ENCODE measurements around the gene CTSK.
"Not testable (repeated sequence)": the region's sequence is repeated elsewhere in the genome, so short reads cannot be mapped to it uniquely, and the experiment has no call there.

The CTSK gene

DNA sequence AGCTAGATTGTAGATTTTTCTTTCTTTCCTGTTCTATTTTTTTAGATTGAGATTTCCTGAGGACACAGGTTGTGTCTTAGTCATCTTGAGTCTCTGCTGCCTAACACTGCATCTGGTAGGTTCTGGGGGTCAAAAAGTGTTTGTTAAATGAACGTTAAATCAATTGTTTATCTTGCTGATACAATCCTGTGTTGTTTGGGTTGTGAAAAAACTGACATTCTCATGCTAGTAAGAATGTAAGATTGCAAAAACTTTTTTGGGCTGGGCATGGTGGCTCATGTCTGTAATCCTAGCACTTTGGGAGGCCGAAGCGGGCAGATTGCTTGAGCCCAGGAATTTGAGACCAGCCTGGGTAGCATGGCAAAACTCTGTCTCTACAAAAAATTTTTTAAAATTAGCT is 3.4 kb downstream of the CTSK start:
- no peak for DNase-seq

DNA sequence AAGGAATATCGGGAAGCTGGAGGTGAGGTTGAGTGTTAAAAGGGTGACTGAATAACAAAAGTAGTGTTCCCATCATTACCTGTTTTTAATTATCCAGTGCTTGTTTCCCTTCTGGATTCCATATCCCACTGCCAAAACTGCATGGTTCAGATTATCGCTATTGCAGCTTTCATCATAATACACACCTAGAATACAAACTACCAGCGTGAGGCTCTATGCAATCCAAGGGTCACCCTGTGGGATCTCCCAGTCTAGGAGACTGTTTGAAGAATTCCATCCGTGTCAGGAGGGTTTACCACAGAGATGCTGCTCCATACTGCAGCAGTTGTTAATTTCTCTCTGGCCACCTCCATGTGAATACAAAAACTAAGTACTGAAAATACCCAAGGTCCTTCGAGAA is 9.0 kb downstream of the CTSK start:
- no peak for DNase-seq

DNA sequence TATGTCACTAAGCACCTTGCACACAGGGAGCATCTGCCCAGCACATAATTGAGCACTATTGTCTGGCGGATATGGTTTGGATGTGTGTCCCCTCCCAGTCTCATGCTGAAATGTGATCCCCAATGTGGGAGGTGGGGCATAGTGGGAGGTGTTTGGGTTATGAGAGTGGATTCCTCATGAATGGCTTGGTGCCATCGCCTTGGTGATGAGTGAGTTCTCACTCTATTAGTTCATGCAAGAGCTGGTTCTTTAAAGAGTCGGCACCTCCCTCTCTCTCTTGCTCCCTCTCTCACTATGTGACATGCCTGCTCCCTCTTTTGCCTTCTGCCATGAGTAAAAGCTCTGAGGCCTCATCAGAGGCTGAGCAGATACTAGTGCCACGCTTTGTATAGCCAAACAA is 9.5 kb downstream of the CTSK start:
- DNase-seq: peak; percentile 85 to 94

DNA sequence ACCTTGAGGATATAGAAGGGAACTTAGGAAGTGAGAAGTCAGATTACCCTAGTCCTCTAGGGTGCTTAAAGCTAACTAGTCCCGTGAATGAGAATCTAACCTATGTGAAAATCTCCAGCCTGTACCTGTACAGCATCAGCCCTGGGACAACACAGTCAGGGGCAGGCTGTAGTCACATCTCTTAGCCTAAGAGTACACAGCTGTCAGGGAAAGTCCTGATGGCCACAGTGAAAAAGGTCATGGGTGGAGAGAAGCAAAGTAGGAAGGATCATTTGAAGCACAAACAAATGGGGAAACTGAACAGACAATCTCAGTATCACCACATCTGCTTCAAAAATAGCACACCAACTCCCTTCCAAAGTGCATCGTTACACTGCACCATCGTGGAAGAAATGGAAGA is 11.7 kb downstream of the CTSK start:
- DNase-seq: no peak

DNA sequence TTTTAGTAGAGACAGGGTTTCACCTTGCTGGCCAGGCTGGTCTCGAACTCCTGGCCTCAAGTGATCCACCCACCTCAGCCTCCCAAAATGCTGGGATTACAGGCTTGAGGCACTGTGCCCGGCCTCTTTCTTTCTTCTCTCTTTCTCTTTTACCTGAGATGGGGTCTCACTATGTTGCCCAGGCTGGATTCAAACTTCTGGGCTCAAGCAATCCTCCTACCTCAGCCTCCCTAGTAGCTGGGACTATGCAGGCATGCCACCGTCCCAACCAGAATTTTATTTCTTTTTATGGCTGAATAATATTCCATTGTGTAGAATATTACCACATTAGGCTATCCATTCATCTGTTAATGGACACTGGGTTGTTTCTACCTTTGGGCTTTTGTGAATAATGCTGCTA is 14.3 kb downstream of the CTSK start:
- DNase-seq: not testable (repeated sequence)

DNA sequence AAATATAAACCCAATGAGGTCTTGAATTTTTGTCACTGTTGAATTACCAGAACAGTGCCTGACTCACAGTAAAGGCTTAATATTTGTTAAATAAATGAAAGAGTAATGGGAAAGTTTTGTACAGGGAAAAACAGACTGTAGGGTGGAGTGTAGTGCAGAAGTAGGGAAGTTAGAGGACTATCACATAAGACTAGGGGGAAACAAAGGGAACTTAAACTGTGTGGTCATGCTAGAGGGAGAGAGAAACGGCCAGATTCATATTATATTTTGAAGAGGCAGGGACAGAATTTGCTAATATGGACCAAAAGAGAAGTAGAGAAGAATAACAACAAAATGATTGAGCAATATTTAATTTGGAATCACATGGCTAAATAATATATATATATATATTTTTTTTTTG is 14.8 kb downstream of the CTSK start:
- DNase-seq: no peak

DNA sequence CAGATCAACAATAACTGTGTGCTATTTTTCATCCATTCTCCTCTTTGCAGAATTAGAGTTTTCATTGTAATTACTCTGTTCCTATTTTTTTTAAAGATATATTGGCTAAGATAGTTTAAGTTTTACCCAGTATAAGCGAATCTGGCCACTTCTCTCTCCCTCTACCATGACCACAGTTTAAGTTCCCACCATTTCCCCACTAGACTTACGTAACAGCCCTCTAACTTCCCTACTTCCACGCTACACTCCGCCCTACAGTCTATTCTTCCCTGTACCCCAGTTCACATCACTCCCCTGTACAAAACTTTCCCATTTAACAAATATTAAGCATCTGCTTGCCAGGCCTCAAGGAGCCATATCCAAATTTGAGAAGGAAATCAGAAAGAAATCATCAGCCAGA is 16.5 kb downstream of the CTSK start:
- no peak for DNase-seq

DNA sequence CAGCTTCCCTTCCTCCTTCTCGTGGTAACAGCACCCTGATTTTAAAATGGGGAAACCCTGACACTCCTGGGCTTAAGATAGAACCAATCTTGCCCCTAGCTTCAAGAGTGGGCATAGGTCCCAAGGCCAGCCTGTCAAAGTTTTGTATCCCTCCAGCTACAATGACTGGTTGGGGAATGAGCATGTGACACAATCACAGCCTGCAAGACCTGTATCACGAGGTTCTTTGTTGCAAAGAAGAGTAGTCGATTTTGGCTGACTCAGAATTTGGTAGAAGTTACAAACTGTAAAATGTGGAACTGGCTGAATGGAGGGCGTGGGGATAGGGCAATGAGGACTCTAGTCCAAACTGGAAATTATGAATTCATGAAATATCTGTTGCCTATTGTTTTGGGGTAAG is 18.7 kb downstream of the CTSK start:
- no peak for DNase-seq

DNA sequence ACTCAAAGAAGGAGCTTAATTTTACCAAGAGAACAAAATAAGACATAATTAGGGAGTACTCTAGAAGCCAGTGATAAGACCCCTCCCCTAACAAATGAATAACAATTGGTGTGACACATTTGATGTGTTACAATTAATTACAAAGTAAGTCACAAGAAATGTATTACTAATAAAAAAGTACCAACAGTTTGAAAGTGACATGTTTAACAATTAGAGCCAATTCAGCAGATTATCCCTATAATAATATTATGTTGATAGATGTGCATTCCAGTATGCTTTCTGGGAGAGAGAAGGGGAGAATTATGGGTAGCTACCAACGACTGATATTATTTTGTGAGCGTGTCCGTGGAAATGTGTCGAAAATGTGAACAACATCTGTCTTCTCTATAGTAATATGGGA is 19.1 kb downstream of the CTSK start:
- DNase-seq: no peak

DNA sequence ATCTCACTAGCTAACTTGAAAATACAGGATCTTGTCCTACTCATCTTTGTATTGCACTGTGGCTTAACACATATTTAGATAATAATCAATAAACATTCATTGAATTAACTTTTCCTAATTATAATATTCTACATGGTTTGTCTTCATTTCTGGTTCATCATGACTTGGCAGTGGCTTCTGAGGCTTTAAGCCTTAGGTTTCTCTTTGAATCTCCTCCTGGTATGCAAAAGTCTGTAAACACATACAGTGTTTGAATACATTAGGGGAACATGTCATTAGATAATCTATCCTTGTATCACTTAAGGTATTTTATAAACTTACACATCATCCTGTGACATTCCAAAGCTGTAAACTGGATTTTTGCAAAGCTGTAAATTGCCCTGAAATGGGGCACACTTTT is 20.6 kb downstream of the CTSK start:
- DNase-seq: no peak

DNA sequence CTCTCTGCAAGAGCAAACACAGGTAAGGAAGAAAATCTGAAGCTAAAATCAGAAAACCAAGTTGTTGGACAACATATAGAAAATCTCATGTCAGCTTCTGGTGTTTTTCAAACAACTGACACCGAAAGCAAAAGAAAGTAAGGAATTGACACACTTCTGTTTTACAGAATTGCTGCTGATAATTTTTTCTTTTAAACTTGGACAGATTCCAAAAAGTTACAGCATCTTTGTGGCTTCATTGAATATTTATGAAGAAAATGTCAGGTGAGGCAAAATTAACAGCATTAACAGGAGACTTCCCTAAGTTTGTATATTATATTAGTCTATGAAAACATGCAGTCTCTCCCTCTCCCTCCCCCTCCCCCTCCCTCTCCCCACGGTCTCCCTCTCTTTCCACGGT is 27.6 kb downstream of the CTSK start:
- DNase-seq: no peak

DNA sequence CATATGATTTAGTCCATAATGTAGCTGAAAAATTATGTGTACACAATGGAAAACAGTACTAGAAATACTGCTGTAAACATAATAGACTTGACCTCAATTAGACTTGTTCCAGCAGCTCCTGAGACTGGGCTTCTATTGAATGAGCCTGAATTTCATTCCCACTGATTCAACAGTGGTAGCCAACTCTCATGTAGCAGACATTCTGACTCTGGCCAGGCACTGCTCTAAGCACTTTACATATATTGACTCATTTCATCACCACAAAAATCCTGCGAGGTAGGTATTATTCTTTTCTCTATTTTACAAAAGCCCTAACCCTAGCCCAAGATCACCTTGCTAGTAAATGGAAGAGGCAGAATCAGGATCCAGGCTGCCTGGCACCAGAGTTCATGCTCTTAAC is 29.7 kb downstream of the CTSK start:
- no peak for DNase-seq

DNA sequence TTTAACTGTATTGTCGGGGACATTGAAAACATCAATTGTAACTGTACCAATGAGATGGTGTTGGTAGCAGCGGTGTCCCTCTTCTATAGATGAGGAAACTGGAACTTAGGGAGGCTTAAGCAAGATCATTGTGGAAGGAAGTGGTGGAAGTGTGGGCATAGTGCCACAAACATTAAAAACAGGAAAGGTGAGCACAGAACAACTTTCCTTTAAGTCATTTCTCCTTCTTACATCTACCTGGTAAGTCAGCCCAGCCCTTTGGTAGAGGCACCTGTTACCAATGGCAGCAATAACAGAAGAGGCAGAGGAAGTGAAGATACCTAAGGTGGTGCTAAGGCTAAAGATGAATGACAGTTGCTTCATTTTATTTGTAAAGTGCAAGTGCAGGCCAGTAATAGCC is 30.5 kb downstream of the CTSK start:
- no peak for DNase-seq

DNA sequence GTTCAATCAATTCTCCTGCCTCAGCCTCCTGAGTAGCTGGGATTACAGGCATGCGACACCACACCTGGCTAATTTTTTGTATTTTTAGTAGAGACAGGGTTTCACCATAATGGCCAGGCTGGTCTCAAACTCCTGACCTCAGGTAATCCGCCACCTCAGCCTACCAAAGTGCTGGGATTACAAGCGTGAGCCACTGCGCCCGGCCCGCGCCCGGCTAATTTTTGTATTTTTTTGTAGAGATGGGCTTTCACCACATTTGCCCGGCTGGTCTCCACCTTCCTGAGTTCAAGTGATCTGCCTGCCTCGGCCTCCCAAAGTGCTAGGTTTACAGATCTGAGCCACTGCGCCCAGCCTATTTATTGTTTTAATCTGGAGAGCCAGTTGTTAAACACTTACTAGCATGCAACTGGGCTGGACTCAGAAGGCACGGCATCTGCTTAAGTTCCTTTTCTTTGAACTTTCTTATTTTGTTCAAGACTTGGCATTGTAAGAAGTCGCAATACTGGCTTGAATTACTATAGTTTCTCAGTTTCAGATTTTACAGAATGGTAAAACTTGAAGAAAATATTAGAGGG is 32.0 kb downstream of the CTSK start:
- not testable (repeated sequence) for DNase-seq

DNA sequence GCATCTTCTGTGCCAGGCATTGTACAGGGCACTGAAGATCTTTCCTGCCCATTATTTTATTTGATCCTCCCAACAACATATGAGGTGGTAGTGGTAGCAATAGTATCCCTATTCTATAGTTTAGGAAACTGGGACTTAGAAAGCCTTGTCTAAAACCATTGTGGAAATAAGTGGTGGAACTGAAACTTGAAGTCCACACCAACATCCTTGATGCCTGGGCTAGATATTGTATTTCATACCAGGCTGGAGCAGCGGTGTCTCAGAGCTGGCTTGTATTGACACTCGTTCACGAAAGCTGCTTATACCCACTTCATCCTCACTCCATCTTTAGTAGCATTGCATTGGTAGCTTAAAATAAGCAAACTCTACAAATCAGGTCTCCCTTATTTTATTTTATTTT is 32.8 kb downstream of the CTSK start:
- DNase-seq: no peak

DNA sequence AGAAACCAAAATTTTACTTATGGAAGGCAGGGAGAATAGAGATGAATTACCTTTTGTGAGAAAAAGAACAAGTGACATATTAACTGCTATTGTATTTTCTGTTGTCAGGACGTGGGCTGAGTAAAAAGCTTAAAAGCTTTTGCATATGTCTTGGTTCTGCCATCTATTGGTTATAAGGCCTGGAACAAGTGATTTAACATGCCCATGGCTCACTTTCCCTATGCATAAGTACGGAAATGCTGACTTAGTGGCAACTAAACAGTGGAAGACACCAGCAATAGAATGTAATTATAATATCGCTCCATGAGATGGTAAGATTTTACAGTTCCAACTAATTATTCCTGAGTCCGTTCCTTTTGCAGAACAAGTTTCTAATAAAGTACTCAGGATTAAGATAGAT is 35.7 kb downstream of the CTSK start:
- DNase-seq: no peak

DNA sequence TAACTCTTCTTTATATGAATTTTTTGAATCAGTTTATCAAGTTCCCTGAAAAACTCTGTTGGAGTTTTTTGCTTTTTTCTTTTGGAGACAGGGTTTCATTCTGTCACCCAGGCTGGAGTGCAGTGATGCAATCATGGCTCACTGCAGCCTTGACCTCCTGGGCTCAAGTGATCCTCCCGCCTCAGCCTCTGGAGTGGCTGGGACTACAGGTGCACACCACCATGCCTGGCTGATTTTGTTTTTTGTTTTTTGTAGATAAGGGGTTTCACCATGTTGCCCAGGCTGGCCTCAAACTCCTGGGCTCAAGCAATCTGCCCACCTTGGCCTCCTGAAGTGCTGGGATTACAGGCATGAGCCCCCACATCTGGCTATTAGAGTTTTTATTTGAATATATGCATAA is 40.4 kb downstream of the CTSK start:
- DNase-seq: not testable (repeated sequence)

DNA sequence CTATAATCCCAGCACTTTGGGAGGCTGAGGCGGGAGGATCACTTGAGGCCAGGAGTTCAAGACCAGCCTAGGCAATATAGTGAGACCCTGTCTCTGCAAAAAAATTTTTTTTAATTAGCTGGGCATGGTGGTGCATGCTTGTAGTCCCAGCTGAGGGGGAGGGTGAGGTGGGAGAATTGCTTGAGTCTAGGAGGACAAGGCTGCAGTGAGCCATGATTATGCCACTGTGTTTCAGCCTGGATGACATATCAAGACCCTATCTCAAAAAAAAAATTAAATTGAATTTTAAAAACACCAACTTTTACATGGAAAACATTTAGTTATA is 42.1 kb downstream of the CTSK start:
- DNase-seq: not testable (repeated sequence)

DNA sequence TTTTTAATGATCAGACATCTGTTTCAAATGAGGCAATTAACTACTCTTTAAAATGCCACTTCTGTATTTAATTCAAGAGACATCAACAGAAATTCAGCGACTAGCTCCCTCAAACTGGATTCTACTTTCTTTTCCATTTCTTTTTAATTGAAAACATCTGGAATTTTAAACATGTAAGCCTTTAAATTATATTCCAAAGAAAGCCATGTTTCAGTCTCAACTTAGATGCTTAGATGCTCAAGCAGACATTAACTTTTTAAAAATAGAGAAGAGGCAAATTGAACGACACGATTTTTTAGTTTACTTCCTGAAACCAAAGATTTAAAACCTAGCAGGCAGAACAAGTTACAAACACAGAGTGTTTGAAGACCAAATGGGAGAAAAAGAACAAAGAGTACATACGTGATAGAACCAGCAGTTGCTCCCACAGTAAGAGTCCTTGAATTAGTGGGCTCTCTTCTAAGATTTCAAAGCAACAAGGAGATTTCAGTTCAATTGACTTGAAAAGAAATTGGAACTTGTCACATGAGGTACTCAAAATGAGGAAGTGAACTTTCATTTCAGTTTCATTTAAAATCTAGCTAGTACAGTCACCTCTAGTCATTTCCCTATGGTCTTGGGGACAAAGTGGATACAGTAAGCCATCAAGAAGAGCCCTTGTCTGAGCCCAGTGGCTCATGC is 42.6 kb downstream of the CTSK start, which contains the start of gene CTSS:
CTSS (minus strand) TSS at position 483 of the 681 bp plus-strand sequence. CDS start 1,015 bp downstream, outside the sequence.
- no peak for DNase-seq

DNA sequence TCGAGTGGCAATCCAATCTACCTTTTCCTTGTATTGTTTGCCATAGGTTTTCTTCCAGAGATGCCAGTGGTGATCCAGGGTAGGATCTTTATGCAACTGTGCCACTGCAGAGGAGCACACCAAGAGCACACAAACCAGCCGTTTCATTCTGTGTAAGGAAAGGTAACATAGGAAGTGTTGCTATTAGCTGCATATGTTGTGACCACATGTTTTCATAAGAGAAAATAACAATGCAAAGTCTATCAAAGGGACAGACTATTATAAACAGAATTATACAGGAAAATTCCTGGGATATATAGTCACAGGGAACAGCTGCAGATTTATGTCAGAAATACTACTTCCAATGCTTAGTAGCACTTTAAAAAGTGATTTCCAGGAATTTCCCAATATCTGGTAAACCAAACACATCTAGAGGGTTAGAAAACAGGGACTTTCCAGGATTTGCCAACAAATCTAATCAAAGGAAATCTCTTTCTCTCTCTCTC is 43.4 kb downstream of the CTSK start:
- DNase-seq: no peak

DNA sequence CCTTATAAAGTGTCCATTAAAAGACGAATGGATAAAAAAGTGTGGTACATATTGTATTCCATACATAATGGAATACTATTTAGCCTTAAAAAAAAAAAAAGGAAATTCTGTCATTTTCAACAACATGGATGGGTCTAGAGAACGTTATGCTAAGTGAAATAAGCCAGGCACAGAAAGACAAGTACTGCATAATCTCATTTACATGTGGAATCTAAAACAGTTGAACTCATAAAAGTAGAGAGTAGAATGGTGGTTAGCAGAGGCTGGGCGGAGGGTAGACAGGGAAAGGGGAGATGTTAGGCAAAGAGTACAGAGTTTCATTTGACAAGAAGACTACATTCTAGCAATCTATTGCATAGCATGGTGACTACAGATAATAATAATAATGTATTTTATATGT is 45.0 kb downstream of the CTSK start:
- no peak for DNase-seq

DNA sequence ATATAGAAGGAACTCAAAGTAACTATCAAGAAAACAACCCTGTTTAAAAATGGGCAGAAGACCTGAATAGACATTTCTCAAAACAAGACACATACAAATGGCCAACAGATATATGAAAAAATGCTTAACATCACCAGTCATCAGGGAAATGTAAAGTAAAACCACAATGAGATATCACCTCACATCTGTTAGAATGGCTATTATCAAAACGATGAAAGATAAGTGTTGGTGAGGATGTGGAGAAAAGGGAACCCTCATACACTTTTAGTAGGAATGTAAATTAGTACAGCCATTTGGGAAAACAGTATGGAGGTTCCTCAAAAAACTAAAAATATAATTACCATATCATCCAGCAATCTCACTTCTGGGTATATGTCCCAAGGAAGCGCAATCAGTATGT is 45.5 kb downstream of the CTSK start:
- no peak for DNase-seq

DNA sequence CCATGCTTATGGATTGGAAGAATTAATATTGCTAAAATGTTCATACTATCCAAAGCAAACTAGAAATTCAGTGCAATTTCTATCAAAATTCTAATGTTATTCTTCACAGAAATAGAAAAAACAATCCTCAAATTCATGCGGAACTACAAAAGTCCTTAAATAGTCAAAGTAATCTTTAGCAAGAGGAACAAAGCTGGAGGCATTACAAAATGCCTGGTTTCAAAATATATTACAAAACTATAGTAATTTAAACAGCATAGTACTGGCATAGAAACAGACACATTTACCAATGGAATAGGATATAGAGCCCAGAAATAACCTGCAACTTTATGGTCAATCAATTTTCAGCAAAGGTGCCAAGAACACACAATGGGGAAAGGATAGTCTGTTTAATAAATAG is 46.3 kb downstream of the CTSK start:
- no peak for DNase-seq

DNA sequence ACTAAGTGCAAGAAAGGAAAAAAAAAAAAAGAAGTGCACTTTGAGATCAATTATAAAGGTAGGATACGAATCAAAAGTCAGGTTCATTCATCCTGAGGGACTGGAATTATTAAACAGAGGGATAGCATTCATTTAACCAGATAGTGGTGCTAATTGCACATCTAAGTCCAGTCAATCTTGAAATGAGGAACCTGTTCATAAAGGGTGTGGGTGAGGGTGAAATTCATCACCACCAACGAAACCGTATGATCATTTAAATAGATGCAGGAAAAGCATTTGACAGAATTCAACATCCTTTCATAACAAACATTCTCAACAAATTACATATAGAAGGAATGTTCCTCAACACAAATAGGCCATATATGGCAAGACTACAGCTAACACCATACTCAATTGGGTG is 48.0 kb downstream of the CTSK start:
- DNase-seq: no peak

DNA sequence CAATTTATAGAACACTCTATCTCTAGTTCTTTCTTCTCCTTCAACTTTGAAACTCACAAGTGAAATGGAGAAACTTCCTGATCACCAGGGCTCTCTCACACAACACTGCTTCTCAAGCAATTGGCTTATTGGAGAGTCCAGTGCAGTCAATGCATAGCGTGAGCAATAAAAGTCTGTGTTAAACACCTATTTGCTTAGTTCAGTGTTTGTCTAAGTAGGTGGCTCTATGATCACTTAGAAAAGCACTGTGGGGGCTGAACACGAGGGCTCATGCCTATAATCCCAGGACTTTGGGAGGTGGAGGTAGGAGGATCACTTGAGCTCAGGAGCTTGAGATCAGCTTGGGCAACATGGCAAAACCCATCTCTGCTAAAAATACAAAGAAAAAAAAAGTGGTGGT is 54.6 kb downstream of the CTSK start:
- no peak for DNase-seq

Data from NCI-H2081 (cell line).